H9 (cell line): Measurements from ENCODE around the gene SEC22C. TPM values are rescaled to one million over a fixed set of nuclear protein-coding genes. Genes with fewer than 3 reads are reported as not detected.

Experiments used
- DNase-seq: peaks from one replicate; pipeline ENCODE4 v3.0.0-alpha.2; 2017
- H2AFZ ChIP-seq: one replicate; pipeline ENCODE4 v1.6.1; 2013; ENCODE audit warnings: mild to moderate bottlenecking, low read length, control low read depth, moderate library complexity
- H2AK5ac ChIP-seq: 2 replicates; pipeline ENCODE4 v1.6.1; 2013; ENCODE audit warnings: low read length, control low read depth, mixed read lengths; ENCODE audit not compliant: insufficient read length
- H2BK120ac ChIP-seq: one replicate; pipeline ENCODE4 v1.6.1; 2013; ENCODE audit warnings: low read depth, mild to moderate bottlenecking, low read length, control low read depth, inconsistent platforms; ENCODE audit not compliant: poor library complexity, severe bottlenecking
- H2BK12ac ChIP-seq: 2 replicates; pipeline ENCODE4 v1.6.1; 2013; ENCODE audit warnings: low read length, control low read depth, mixed read lengths, low read depth; ENCODE audit not compliant: insufficient read length
- H2BK15ac ChIP-seq: 2 replicates; pipeline ENCODE4 v1.6.1; 2013; ENCODE audit warnings: low read depth, low read length, control low read depth
- H2BK20ac ChIP-seq: one replicate; pipeline ENCODE4 v1.6.1; 2013; ENCODE audit warnings: low read depth, mild to moderate bottlenecking, low read length, control low read depth, inconsistent platforms; ENCODE audit not compliant: poor library complexity, severe bottlenecking
- H2BK5ac ChIP-seq: 2 replicates; pipeline ENCODE4 v1.6.1; 2013; ENCODE audit warnings: low read length, control low read depth, mixed read lengths; ENCODE audit not compliant: insufficient read length
- H3K14ac ChIP-seq: 2 replicates; pipeline ENCODE4 v1.6.1; 2013; ENCODE audit warnings: low read length, control low read depth; ENCODE audit not compliant: insufficient read depth
- H3K18ac ChIP-seq: 2 replicates; pipeline ENCODE4 v1.6.1; 2013; ENCODE audit warnings: low read depth, mild to moderate bottlenecking, mixed read lengths, low read length, control low read depth; ENCODE audit not compliant: insufficient read length
- H3K23ac ChIP-seq: 2 replicates; pipeline ENCODE4 v1.6.1; 2013; ENCODE audit warnings: low read length, control low read depth, mixed read lengths, low read depth; ENCODE audit not compliant: insufficient read length
- H3K23me2 ChIP-seq: 2 replicates; pipeline ENCODE4 v1.6.1; 2013; ENCODE audit warnings: low read depth, mild to moderate bottlenecking, mixed read lengths, low read length, control low read depth; ENCODE audit not compliant: insufficient read length, poor library complexity, severe bottlenecking
- H3K27ac ChIP-seq: 2 replicates; pipeline ENCODE4 v1.5.1; 2013; ENCODE audit warnings: low read length, control low read depth, mixed read lengths, low read depth; ENCODE audit not compliant: insufficient read length
- H3K27me3 ChIP-seq: 2 replicates; pipeline ENCODE4 v1.6.1; 2013; ENCODE audit warnings: low read length, control low read depth, inconsistent platforms; ENCODE audit not compliant: insufficient read depth
- H3K4ac ChIP-seq: 2 replicates; pipeline ENCODE4 v1.6.1; 2013; ENCODE audit warnings: low read depth, mild to moderate bottlenecking, control low read depth, inconsistent platforms, low read length, moderate library complexity
- H3K4me1 ChIP-seq: 2 replicates; pipeline ENCODE4 v1.6.1; 2013; ENCODE audit warnings: low read length, control low read depth, inconsistent platforms; ENCODE audit not compliant: insufficient read depth
- H3K4me2 ChIP-seq: 2 replicates; pipeline ENCODE4 v1.6.1; 2013; ENCODE audit warnings: low read length, control low read depth, mixed read lengths; ENCODE audit not compliant: insufficient read length, insufficient read depth
- H3K56ac ChIP-seq: 2 replicates; pipeline ENCODE4 v1.6.1; 2013; ENCODE audit warnings: low read depth, mild to moderate bottlenecking, mixed read lengths, low read length, control low read depth; ENCODE audit not compliant: insufficient read length
- H3K79me1 ChIP-seq: 2 replicates; pipeline ENCODE4 v1.6.1; 2013; ENCODE audit warnings: low read depth, mild to moderate bottlenecking, moderate library complexity, low read length, control low read depth, inconsistent platforms; ENCODE audit not compliant: insufficient read depth, poor library complexity, severe bottlenecking
- H3K79me2 ChIP-seq: 2 replicates; pipeline ENCODE4 v1.6.1; 2013; ENCODE audit warnings: low read length, control low read depth, inconsistent platforms; ENCODE audit not compliant: insufficient read depth
- H3K9ac ChIP-seq: 2 replicates; pipeline ENCODE4 v1.6.1; 2013; ENCODE audit warnings: low read length, control low read depth, mixed read lengths; ENCODE audit not compliant: insufficient read length; ENCODE audit errors: extremely low read depth
- H3K9me3 ChIP-seq: one replicate; pipeline ENCODE4 v1.6.1; 2013; ENCODE audit warnings: low read depth, low read length, inconsistent platforms; ENCODE audit not compliant: control insufficient read depth
- H3T11ph ChIP-seq: one replicate; pipeline ENCODE4 v1.6.1; 2013; ENCODE audit warnings: mild to moderate bottlenecking, low read length, control low read depth, inconsistent platforms
- H4K20me1 ChIP-seq: one replicate; pipeline ENCODE4 v1.6.1; 2013; ENCODE audit not compliant: control insufficient read depth, insufficient read length, insufficient read depth
- H4K5ac ChIP-seq: 2 replicates; pipeline ENCODE4 v1.6.1; 2013; ENCODE audit warnings: low read depth, mild to moderate bottlenecking, mixed read lengths, low read length, control low read depth; ENCODE audit not compliant: insufficient read length
- H4K8ac ChIP-seq: replicated peaks from 2 replicates; pipeline ENCODE4 v1.6.1; 2013; ENCODE audit warnings: low read length, control low read depth, mixed read lengths, low read depth; ENCODE audit not compliant: insufficient read length
- H4K91ac ChIP-seq: 2 replicates; pipeline ENCODE4 v1.6.1; 2013; ENCODE audit warnings: low read depth, mild to moderate bottlenecking, moderate library complexity, mixed read lengths, low read length, control low read depth; ENCODE audit not compliant: insufficient read length
- H3K27ac Mint-ChIP-seq, 3 experiments: 2 replicates in 2 of 3; 3 replicates in 1 of 3; pipeline ENCODE4 v1.8.0; 2020 to 2021; ENCODE audit warnings: mixed read lengths in 3 of 3, mild to moderate bottlenecking in 1 of 3, moderate library complexity in 1 of 3
- H3K27me3 Mint-ChIP-seq: 2 replicates; pipeline ENCODE4 v1.8.0; 2021; ENCODE audit warnings: low read depth, mild to moderate bottlenecking, moderate library complexity, mixed read lengths
- H3K36me3 Mint-ChIP-seq, 3 experiments: 2 replicates in 2 of 3; 3 replicates in 1 of 3; pipeline ENCODE4 v1.8.0; 2020 to 2021; ENCODE audit warnings: low read depth in 3 of 3, mixed read lengths in 3 of 3; ENCODE audit not compliant: insufficient read depth in 1 of 3
- H3K4me1 Mint-ChIP-seq, 2 experiments: 2 replicates each; pipeline ENCODE4 v1.8.0; 2020; ENCODE audit warnings: mixed read lengths in 2 of 2
- H3K4me3 Mint-ChIP-seq, 2 experiments: 2 replicates in 1 of 2; 3 replicates in 1 of 2; pipeline ENCODE4 v1.8.0; 2020 to 2021; ENCODE audit warnings: mild to moderate bottlenecking in 2 of 2, mixed read lengths in 2 of 2, moderate library complexity in 1 of 2
- H3K9me3 Mint-ChIP-seq, 2 experiments: 2 replicates in 1 of 2; 3 replicates in 1 of 2; pipeline ENCODE4 v1.8.0; 2020; ENCODE audit warnings: mild to moderate bottlenecking in 2 of 2, mixed read lengths in 2 of 2, moderate library complexity in 1 of 2
- CTCF ChIP-seq: fragments of 200-600 bp; sonication (generic); conservative IDR thresholded peaks from 3 replicates; pipeline ENCODE4 v1.8.0; 2021; ENCODE audit warnings: antibody characterized with exemption, mild to moderate bottlenecking
- WGBS: extraction: QIAGEN DNeasy Blood & Tissue Kit; methylation state at CpG from one replicate; pipeline ENCODE4 v1.1.7; 2013; ENCODE audit warnings: missing lambda C conversion rate, low lambda C conversion rate, mixed read lengths; ENCODE audit not compliant: insufficient read length; ENCODE audit errors: extremely low coverage; 5-methylcytosine and 5-hydroxymethylcytosine counted together
- total RNA-seq: library from RNA; stranded (reverse); gene quantifications from 2 replicates; pipeline ENCODE4 v1.2.1, GENCODE V29; 2021

SEC22C gene
- total RNA-seq, 1 experiment from 2014 or later: 28.2 TPM

- no peak overlapping the region for H3K27ac ChIP-seq
- H3K79me2 ChIP-seq: no peaks in the 10 kb centered on the region
- H3K14ac ChIP-seq: no peak overlapping the region
- H3K18ac ChIP-seq: no peak overlapping the region
- Mint-ChIP-seq H3K9me3 (no peaks in the 10 kb centered on the region), H3K36me3 (peaks cover 0 to 2% (median 0%) of the 10 kb centered on the region in 3 experiments; a peak in 2 of 7 replicates), H3K27me3 (peaks cover 11% of the 10 kb centered on the region; the same call in 1 of the 2 replicates), H3K27ac (no peak overlapping the region), H3K4me3 (no peak overlapping the region), H3K4me1 (peaks cover 19 to 21% of the 10 kb centered on the region in 2 experiments)
- H3K27me3 ChIP-seq: no peaks in the 10 kb centered on the region
- TF ChIP-seq CTCF: no peak
- no peaks in the 10 kb centered on the region for H3K9me3 ChIP-seq
- H4K20me1 ChIP-seq: no peaks in the 10 kb centered on the region
- no peak overlapping the region for H2BK12ac ChIP-seq
- H3T11ph ChIP-seq: no peak overlapping the region
- H3K4ac ChIP-seq: no peak overlapping the region
- H3K23ac ChIP-seq: no peak overlapping the region
- H3K79me1 ChIP-seq: no peaks in the 10 kb centered on the region
- no peak overlapping the region for H2BK5ac ChIP-seq
- no peak overlapping the region for H4K91ac ChIP-seq
- H2AFZ ChIP-seq: no peak overlapping the region
- WGBS: no CpG with 5 or more reads among the region's 2 CpGs
- H3K9ac ChIP-seq: no peak overlapping the region
- no peak overlapping the region for H3K4me2 ChIP-seq
- DNase-seq: no peak
- no peak overlapping the region for H4K8ac ChIP-seq
- no peaks in the 10 kb centered on the region for H3K23me2 ChIP-seq
- H2BK120ac ChIP-seq: no peak overlapping the region
- no peak overlapping the region for H2AK5ac ChIP-seq
- peaks cover 7% of the 10 kb centered on the region; the same call in 1 of the 2 replicates for H3K4me1 ChIP-seq
- no peak overlapping the region for H4K5ac ChIP-seq
- no peak overlapping the region for H3K56ac ChIP-seq
- H2BK15ac ChIP-seq: no peak overlapping the region
- H2BK20ac ChIP-seq: no peak overlapping the region
Observed at GRCh38 chr3:42511736-42512135, 70.0 kb downstream of the SEC22C start.
